Measurements from ENCODE around the gene SSBP2. TPM values are rescaled to one million over a fixed set of nuclear protein-coding genes. Genes with fewer than 3 reads are reported as not detected.

The SSBP2 gene
- total RNA-seq, 1 experiment from 2014 or later, result 5.2 TPM

GRCh38 chr5:81607693-81608092 is 143.2 kb downstream of the SSBP2 start:
- Histone ChIP-seq H3K36me3 (ENCODE audit: control insufficient read depth in 1 of 2, insufficient read depth in 2 of 2, low read length in 2 of 2) (no peaks in the 10 kb centered on the region), H4K20me1 (ENCODE audit: insufficient read depth) (no peaks in the 10 kb centered on the region), H3K79me2 (ENCODE audit: insufficient read depth, low read length) (no peaks in the 10 kb centered on the region), H3K4me1 (ENCODE audit: control insufficient read depth in 1 of 2, insufficient read depth in 2 of 2, low read length in 2 of 2) (no peaks in the 10 kb centered on the region), H3K9me3 (ENCODE audit: control insufficient read depth in 1 of 2, insufficient read depth in 1 of 2, low read depth in 1 of 2, low read length in 2 of 2) (no peaks in the 10 kb centered on the region; a peak in 2 of 4 replicates), H3K27me3 (ENCODE audit: insufficient read depth, low read length) (no peaks in the 10 kb centered on the region), H3K4me2 (ENCODE audit: low read length) (no peak overlapping the region), H3K27ac (ENCODE audit: low read depth, low read length) (no peak overlapping the region), H3K9ac (ENCODE audit: low read length) (no peak overlapping the region), H3K9me2 (ENCODE audit: insufficient read depth) (no peaks in the 10 kb centered on the region), H3K4me3 (replicated peaks in 1 of 2; ENCODE audit: low read depth in 1 of 2, low read length in 2 of 2) (no peak overlapping the region), H2AFZ (ENCODE audit: low read depth, low read length, poor library complexity, severe bottlenecking) (no peak overlapping the region)
- ATAC-seq (no peak), DNase-seq (ENCODE audit: low read depth, low spot score) (no peak)
- ChIA-PET POLR2A (no interaction called here), RAD21 (ENCODE audit: low non-redundant PET in 1 of 2, low total read pairs in 2 of 2, uncharacterized antibody in 2 of 2, unreplicated experiment in 2 of 2) (no interaction called here), CTCF (no interaction called here)
- BruUV-seq (replicated peaks), result no TSS peak
- intact Hi-C loops (cut with micrococcal nuclease), result no loop called here
- TF ChIP-seq ELF1 (IDR thresholded peaks at IDR 0.05; ENCODE audit: borderline replicate concordance, low read depth), result no peak
- TF ChIP-seq TCF7L2 (IDR thresholded peaks at IDR 0.05; ENCODE audit: borderline replicate concordance, extremely low read depth, insufficient read depth, insufficient read length), result no peak
- TF ChIP-seq RAD21 (IDR thresholded peaks at IDR 0.05; ENCODE audit: low read depth), result no peak
- TF ChIP-seq EZH2 (IDR thresholded peaks at IDR 0.05), result no peak
- no peak for TF ChIP-seq FOSL1 (IDR thresholded peaks at IDR 0.05; ENCODE audit: low read depth)
- no peak for TF ChIP-seq CBX3 (IDR thresholded peaks at IDR 0.05; ENCODE audit: low read depth)
- no peak for TF ChIP-seq REST (IDR thresholded peaks at IDR 0.05; ENCODE audit: low read depth)
- no peak for TF ChIP-seq SRF (IDR thresholded peaks at IDR 0.05; ENCODE audit: low read depth)
- TF ChIP-seq ZFX (IDR thresholded peaks at IDR 0.05), result no peak
- TF ChIP-seq EGR1 (IDR thresholded peaks at IDR 0.05; ENCODE audit: low read depth), result no peak
- no peak for TF ChIP-seq SIN3A (IDR thresholded peaks at IDR 0.05; ENCODE audit: low read depth)
- TF ChIP-seq POLR2AphosphoS5 (IDR thresholded peaks at IDR 0.05; ENCODE audit: low read depth, low read length), result no peak
- TF ChIP-seq SP1 (IDR thresholded peaks at IDR 0.05; ENCODE audit: low read depth), result no peak
- TF ChIP-seq JUND (IDR thresholded peaks at IDR 0.05), result no peak
- TF ChIP-seq, protein P1, sequence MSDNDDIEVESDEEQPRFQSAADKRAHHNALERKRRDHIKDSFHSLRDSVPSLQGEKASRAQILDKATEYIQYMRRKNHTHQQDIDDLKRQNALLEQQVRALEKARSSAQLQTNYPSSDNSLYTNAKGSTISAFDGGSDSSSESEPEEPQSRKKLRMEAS (IDR thresholded peaks at IDR 0.05), result no peak
- no peak for TF ChIP-seq EZH2phosphoT487 (IDR thresholded peaks at IDR 0.05; ENCODE audit: borderline replicate concordance)
- TF ChIP-seq, protein P2, sequence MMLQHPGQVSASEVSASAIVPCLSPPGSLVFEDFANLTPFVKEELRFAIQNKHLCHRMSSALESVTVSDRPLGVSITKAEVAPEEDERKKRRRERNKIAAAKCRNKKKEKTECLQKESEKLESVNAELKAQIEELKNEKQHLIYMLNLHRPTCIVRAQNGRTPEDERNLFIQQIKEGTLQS (IDR thresholded peaks at IDR 0.05), result no peak
- TF ChIP-seq CEBPB (IDR thresholded peaks at IDR 0.05; ENCODE audit: low read depth), result no peak
- TF ChIP-seq ZNF274 (IDR thresholded peaks at IDR 0.05; ENCODE audit: low read depth, low read length), result no peak
- TF ChIP-seq YY1 (IDR thresholded peaks at IDR 0.05; ENCODE audit: extremely low read depth, insufficient replicate concordance, low read depth, low read length), result no peak

All from HCT116 (cell line).